22Rv1 (cell line): Measurements from ENCODE around the gene GLA.

Experiments used
- CTCF ChIP-seq: fragments of 450-650 bp; IDR thresholded peaks from 2 replicates; pipeline ENCODE4 v1.5.1; 2017; ENCODE audit warnings: mild to moderate bottlenecking
- ZFX ChIP-seq: fragments of 450-650 bp; IDR thresholded peaks from 2 replicates; pipeline ENCODE4 v1.6.1; 2017; ENCODE audit warnings: antibody characterized with exemption, borderline replicate concordance

- TF ChIP-seq CTCF, result no peak
- no peak for TF ChIP-seq ZFX
Measured at GRCh38 chrX:101442085-101442484, 34.4 kb upstream of the GLA start.
